Retinal pigment epithelial cell (primary cell): Measurements from ENCODE around the gene RSPH6A.
A peak's percentile ranks its signal among the peaks of the same experiment; 100 is the strongest.

ENCODE experiments used
- DNase-seq: peaks from one replicate; pipeline ENCODE4 v3.0.0-alpha.2; 2010; ENCODE audit warnings: low read depth
- H3K4me3 ChIP-seq: 2 replicates; pipeline ENCODE4 v1.5.1; 2011; ENCODE audit warnings: mild to moderate bottlenecking, low read length, control low read depth, moderate library complexity
- CTCF ChIP-seq: conservative IDR thresholded peaks from 2 replicates; pipeline ENCODE4 v1.5.1; 2011; ENCODE audit warnings: low read depth, low read length, control low read depth, inconsistent platforms

RSPH6A gene

GRCh38 chr19:45821570-45821969 lies 6.5 kb upstream of the RSPH6A start:
- no peak overlapping the region for H3K4me3 ChIP-seq
- no peak for DNase-seq
- no peak for TF ChIP-seq CTCF

GRCh38 chr19:45821103-45821521 lies 6.0 kb upstream of the RSPH6A start:
- no peak for DNase-seq
- TF ChIP-seq CTCF: no peak
- H3K4me3 ChIP-seq: no peak overlapping the region

- no peak for TF ChIP-seq CTCF
- no peak overlapping the region for H3K4me3 ChIP-seq
- no peak for DNase-seq
Measured at GRCh38 chr19:45820413-45821102, 5.5 kb upstream of the RSPH6A start.

GRCh38 chr19:45819769-45820168 lies 4.7 kb upstream of the RSPH6A start:
- TF ChIP-seq CTCF: no peak
- no peak overlapping the region for H3K4me3 ChIP-seq
- DNase-seq: no peak

- DNase-seq: no peak
- H3K4me3 ChIP-seq: no peak overlapping the region
- no peak for TF ChIP-seq CTCF
Measured at GRCh38 chr19:45817725-45818301, 2.7 kb upstream of the RSPH6A start.

GRCh38 chr19:45817010-45817724 lies 2.1 kb upstream of the RSPH6A start:
- TF ChIP-seq CTCF: peak; percentile 96
- H3K4me3 ChIP-seq: no peak overlapping the region
- peak; percentile 58 for DNase-seq
